Activated naive CD4-positive, alpha-beta T cell treated with anti-CD3 and anti-CD28 coated beads, Interleukin-2, amount 10 ng/mL, durations not matched to agents 5 hours and 36 hours (primary cell): ENCODE results near the gene PLA2G4E. TPM values are rescaled to one million over a fixed set of nuclear protein-coding genes. Genes with fewer than 3 reads are reported as not detected.

ENCODE experiments used
- total RNA-seq, 2 experiments: library from RNA; stranded (reverse); gene quantifications; one replicate each; pipeline ENCODE4 v1.2.3, GENCODE V29; 2021

The PLA2G4E gene
- not detected for total RNA-seq

GRCh38 chr15:42020713-42021273, at the start of gene PLA2G4E:
Gene PLA2G4E (minus strand): TSS chr15:42021042. CDS start chr15:42021030, 12 bp downstream.

GRCh38 chr15:41972253-41973242, 48.3 kb downstream of the PLA2G4E start, which contains the start of gene EHD4:
Gene EHD4 (minus strand): TSS chr15:41972557. CDS start chr15:41972494, 63 bp downstream.

Other genes with a start within 250 kb of the PLA2G4E start
- 10 to 100 TPM; 26.0 to 26.6 TPM for gene MAPKBP1, start 246.6 kb downstream of the PLA2G4E start, total RNA-seq
- 10 to 100 TPM; 27.3 to 29.9 TPM for gene JMJD7, start 192.9 kb downstream of the PLA2G4E start, total RNA-seq
- 10 to 100 TPM; 14.4 to 15.9 TPM for gene PLA2G4B, start 182.2 kb downstream of the PLA2G4E start, total RNA-seq
- gene SPTBN5, start 127.0 kb downstream of the PLA2G4E start, total RNA-seq = 1 to 10 TPM; 1.9 to 2.3 TPM
- gene EHD4, start 48.5 kb downstream of the PLA2G4E start, total RNA-seq = 10 to 100 TPM; 17.1 TPM
- gene PLA2G4D, start 73.5 kb upstream of the PLA2G4E start, total RNA-seq = not detected
- gene PLA2G4F, start 135.6 kb upstream of the PLA2G4E start, total RNA-seq = not detected
- gene VPS39, start 187.3 kb upstream of the PLA2G4E start, total RNA-seq = 10 to 100 TPM; 76.9 to 81.4 TPM